ENCODE data around the gene CYRIA. TPM values are rescaled to one million over a fixed set of nuclear protein-coding genes. Genes with fewer than 3 reads are reported as not detected.
A peak's percentile ranks its signal among the peaks of the same experiment; 100 is the strongest.

Gene CYRIA
- total RNA-seq, 1 donor from 2014 or later = 26.4 TPM

DNA sequence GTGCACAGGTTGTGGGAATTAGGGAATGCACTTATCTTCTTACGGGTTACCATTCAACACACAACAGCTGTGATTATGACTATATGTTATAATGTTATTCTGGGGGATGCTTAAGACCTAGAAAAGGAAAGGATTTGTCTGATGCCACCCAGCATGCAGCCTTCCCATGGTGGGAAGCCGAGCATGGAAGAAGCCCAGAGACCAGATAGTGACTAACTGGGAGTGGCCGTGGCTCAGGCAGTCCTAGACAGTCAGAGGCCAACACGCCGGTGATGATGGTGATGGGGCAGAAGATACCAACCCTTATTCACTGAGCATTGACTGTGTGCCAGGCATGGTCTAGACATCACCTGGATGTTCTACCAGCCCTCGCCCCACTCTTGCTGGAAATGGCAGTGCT, 35.9 kb downstream of the CYRIA start:
- no peak for DNase-seq (ENCODE audit: low read depth in 2 of 2)

GRCh38 chr2:16629044-16629443, 36.6 kb downstream of the CYRIA start:
- no peak for DNase-seq (ENCODE audit: low read depth in 2 of 2)

DNA sequence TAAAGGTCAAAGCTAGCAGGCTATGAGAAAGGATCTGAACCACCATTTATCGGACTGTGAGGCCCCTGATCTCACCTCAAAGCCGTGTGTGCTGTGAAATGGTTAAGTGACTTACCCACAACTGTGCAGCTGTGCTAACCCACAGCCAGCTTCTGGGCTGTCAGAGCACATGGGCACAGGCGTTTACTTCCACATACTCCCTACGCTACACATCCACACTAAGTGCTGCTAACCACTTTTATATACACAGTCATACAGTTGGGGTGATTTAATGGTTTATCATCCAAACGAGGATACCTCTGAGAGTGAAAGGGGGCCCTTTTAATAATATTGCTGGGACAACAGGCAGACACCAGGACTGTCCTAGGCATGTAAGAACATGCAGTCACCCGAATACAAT, 37.3 kb downstream of the CYRIA start:
- DNase-seq (ENCODE audit: low read depth in 2 of 2) = no peak

- DNase-seq (ENCODE audit: low read depth in 2 of 2) = no peak
Measured at GRCh38 chr2:16626997-16627605, 38.5 kb downstream of the CYRIA start.

GRCh38 chr2:16626497-16626896, 39.1 kb downstream of the CYRIA start:
- DNase-seq (ENCODE audit: low read depth in 2 of 2) = peak in 1 of 2 donors; percentile 59

DNA sequence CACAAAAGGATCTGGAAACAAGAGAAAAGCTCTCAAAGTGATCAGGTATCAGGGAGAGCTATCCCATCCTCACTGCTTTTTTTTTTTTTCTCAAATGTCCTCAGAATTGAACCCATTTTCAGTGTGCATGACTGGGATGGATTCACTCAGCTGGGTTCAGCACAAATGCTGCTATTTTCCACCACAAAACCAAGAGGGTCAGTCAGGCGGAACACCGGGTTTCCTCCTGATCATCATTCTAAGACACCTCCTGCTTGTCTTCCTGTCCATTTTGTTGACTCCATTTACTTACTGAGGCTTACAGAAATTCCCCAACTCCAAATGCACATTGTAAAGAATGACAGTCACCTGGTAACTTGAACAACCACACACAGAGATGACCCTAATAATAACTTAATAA, 39.9 kb downstream of the CYRIA start:
- no peak for DNase-seq (ENCODE audit: low read depth in 2 of 2)

GRCh38 chr2:16625201-16625729, 40.4 kb downstream of the CYRIA start:
- peak in 1 of 2 donors; percentile 41 for DNase-seq (ENCODE audit: low read depth in 2 of 2)

DNA sequence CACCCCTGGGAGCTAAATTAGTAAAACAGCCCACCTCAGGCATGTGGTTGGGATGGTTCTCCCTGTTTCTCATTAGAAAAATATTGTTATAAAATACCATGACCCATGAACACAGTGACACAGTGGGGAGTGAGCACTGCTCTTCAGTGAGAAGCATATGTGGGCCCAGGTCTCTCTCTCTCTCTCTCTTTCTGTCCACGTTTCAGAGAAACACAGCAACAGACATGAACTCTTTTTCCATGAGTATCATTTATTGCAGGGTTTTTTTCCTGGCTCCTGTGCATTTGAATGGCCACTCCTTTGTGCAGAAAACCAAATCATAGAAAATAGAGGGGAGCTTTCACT, 41.2 kb downstream of the CYRIA start:
- peak in 1 of 2 donors; percentile 52 for DNase-seq (ENCODE audit: low read depth in 2 of 2)

DNA sequence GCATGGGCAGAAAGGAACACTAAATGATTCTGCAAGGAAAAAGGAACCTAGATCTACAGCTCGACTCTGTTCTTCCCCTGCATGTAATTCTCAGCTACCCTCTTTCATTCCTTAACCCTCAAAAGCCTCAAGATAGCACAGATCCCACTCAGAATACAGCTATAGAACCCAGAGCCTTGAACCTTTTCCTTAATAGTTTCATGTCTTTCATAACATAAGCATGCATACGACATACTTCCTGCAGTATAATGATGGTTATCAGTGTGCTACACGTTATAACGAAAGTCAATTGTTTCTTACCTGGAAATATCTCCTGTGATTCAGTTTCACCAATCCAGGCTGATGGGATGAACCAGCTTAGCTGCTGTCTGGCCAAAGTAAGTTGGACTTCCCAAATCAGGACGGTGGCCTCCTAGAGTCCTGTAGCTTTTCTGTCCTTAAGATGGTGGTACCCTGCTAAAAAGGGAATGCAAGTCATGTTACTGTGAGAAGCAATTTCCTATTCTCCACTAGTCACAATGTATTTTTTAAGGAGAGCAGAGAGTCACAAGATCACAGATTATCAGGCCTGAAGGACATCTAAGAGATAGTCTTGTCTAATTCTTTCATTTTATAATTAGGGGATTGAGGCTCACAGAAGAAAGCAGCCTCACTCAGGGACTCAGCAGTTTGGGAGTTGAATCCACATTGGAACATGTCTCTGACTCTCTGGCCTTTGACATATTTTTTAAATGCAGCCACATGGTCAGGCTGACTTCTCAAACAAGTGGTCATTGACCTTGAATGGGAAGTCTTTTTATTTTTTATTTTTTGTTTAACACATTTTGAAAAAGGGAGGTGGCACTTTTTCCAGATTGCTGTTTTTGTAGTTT, 41.8 kb downstream of the CYRIA start:
- peak in 1 of 2 donors; percentile 32 for DNase-seq (ENCODE audit: low read depth in 2 of 2)

DNA sequence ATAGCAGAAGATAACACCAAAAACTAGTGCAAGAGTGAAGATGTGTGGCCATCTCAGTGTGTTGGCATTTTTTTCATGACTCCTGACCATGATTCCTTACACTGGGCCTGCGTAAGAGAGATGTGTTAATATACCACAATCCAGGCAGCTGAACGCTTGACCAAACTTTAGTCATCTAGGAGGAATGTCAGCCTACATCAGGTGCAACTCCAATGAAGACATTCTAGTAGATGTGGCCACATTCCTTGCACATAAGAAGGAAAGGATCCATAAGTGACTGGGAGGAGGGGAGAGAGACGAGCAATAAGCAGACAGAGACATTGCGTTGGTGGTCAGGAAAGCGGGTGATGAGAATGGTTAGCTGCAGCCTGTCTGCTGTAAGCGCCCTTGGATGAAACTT, 42.6 kb downstream of the CYRIA start:
- DNase-seq (ENCODE audit: low read depth in 2 of 2) = peak in 1 of 2 donors; percentile 44

DNA sequence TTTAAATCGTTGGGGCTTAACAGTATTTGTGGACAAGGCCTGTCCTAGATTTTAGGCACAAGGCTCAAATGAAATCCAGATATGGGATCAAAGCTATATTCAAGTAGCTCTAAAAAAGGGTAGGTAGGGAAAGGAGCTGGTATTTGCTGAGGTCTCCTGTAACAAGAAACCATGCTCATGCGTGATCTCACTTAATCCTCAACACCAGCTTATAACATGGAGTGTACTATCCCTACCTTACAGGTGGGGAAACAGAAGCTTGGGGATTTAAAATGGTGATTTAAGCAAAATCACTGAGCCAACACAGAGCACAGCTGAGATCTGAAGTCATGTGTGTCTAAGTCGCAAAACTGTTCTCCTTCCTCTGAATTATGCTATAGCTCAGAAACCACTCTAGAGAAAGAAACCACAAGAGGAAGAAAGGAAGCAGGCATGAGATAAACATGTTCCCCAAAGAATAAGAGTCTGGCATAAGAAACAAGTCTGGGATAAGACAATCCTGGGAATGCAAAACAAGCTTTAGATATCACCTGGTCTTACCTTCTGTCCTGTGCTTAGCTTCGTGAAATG, 43.1 kb downstream of the CYRIA start:
- DNase-seq (ENCODE audit: low read depth in 2 of 2) = peak in 1 of 2 donors; percentile 16

- no peak for DNase-seq (ENCODE audit: low read depth in 2 of 2)
Measured at GRCh38 chr2:16621316-16621715, 44.3 kb downstream of the CYRIA start.

DNA sequence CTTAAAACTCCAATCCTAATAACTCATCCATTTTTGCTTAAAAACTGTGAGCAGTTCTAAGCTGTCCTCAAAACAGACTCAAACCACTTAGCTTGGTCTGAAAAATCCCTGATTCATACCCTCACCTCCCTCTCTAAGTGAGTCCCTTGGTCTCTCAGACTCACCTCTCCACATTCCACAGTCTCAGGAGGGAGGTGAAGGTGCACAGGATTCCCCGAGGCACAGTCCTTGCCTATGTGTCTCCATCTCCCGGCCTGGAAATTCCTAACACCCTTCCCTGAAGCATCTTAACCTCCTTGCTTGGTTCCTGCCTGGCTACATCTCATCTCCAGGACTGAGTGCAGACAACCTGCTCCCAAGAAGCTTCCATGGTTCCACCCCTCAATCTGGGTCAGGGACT, 45.0 kb downstream of the CYRIA start:
- DNase-seq (ENCODE audit: low read depth in 2 of 2) = no peak

- no peak for DNase-seq (ENCODE audit: low read depth in 2 of 2)
Measured at GRCh38 chr2:16619576-16620245, 45.9 kb downstream of the CYRIA start.

GRCh38 chr2:16617282-16618266, 48.1 kb downstream of the CYRIA start:
- peak; percentile 50 to 65 for DNase-seq (ENCODE audit: low read depth in 2 of 2)
